ENCODE results near the gene MYOZ2.

MYOZ2 gene

DNA sequence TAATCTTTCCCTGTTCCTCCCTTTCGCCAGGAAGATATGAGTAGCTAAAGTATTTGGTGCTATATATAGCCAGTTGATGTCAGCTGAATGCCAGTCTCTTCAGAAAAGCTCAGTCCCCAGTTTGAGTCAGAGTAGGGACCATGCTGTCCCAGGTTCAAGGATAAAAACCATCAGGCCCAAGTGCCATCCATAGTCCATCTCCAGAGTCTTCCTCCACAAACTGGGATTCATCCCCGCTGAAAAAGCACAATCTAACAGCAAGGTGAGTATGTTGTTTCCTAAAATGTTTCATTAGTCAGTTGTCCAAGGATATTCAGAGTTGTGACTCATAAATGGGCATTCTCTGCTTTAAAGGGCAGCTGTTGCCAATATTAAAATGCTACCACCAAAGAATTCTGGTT lies at the start of gene MYOZ2:
Gene MYOZ2, plus strand, starts transcription at position 112 of the 401 bp plus-strand sequence. CDS start 694 bp downstream, outside the sequence.
- DNase-seq = no peak

GRCh38 chr4:119087121-119087520 lies 48.5 kb upstream of the MYOZ2 start:
- DNase-seq = peak; percentile 24

DNA sequence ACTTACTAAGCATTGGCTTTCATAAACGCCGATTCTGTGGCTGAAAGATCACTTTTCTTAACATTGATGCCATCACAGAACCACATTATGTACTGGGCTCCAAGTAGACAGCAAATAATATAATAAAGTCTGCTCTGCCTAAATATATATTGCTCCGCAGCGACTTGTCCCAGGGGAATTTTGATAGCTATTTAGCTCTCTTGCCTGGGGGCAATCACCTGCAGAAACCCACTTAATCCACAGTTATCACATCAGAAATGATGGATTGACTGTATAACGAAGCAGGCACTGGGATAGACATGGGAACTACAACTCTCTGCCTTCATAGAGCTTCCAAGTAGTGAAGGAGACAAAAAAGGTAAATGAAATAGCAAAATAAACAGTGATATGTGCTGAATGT lies 48.0 kb upstream of the MYOZ2 start:
- no peak for DNase-seq

DNA sequence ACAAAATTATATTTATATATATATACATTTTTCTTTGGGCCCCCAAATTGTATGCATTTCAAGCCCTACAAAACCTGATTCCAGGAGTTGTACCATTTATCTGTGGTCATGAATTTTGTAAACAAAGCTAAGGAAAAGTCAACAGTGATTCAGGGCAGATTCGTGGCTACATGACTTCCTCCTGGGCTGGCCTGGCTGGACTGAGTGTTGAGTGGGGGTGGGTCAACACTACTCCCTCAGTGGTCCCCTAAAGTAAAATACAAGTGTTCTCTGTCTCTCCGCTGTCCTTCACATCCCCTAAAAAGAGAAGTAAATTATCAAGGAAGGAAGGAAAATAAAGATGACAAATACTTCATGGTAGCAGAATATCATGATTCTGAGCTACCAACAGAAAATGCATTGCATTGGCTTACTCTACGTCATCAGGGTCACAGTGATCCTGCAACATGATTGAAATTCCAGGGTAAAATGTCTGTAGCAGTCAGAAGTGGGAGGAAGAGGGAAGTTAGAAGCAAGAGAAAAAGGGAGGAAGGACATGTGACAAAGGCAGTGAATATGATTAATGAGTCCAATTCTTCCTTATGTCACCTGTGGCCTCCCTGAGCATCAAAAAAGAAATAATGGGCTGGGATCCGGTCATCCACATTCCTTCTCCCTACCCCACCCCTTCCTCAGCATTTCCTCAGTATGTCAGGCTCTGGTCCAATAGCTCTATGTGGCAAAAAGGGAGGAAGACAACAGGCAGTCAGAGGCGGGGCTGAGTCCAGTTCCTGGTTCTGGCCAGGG lies 42.4 kb upstream of the MYOZ2 start:
- DNase-seq = no peak

- no peak for DNase-seq
These were observed 38.2 kb upstream of the MYOZ2 start for GRCh38 chr4:119097282-119097900.

- no peak for DNase-seq
These were observed 37.3 kb upstream of the MYOZ2 start for GRCh38 chr4:119098306-119098705.

DNA sequence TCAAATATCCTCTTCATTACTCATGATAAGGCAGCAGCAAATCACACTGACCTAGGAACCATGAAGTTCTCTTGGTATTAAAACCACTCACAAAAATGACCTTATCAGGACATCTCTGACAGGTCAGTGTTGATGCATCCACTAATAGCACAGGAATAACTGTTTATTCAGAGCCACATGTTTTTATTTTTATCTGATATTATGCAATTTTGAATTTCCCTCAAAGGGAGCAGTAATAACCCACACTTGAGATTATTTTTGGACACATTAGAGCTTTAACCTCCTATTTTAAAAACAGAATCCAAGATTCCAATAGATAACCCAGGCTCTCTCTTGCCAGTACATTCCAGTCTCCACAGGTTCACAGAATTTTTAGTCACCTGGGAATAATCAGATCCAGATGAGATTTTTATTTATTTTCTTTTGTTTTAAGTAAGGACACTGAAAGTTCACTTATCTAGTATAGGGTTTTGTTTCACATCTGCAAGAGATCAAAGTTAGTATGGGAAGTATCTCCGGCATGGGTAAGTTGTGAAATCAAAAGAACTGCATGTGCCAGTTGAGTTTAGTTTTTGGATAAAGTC lies 36.3 kb upstream of the MYOZ2 start:
- peak; percentile 71 for DNase-seq

DNA sequence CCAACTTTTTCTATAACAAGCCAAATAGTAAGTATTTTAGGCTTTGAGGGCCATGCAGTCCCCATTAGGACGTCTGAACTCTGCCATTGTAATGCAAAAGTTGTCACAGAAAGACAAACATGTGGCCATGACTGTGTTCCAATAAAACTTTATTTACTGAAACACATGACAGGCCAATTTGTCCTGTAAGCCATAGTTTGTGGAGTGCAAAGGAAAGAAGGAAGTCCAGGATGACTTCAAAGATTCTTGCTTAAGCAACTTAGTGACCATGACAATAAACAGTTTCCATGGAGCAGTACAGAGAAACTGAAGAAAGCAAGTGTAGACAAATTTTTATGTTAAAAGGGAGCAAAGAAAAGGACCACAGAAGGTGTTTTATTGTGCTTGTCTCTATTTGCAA lies 35.0 kb upstream of the MYOZ2 start:
- DNase-seq = no peak

DNA sequence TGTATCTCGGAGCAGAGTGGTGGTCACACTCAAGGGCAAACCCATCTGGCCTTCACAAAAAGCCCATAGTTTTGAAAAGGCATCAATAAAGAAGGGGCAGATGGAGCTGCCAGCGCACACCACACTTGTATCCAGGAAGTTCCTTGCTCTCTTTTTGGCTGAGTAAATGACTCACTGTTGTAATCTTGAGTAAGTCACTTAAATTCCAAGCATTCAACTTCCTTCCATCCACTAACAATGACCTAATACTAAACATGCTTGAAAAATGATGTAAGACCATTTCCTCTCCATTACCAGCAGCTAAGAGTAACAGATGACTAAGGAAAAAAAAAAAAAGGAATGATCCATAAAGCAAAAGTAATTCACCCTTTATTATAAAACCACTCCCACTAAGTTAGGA lies 32.4 kb upstream of the MYOZ2 start:
- DNase-seq = peak; percentile 95

DNA sequence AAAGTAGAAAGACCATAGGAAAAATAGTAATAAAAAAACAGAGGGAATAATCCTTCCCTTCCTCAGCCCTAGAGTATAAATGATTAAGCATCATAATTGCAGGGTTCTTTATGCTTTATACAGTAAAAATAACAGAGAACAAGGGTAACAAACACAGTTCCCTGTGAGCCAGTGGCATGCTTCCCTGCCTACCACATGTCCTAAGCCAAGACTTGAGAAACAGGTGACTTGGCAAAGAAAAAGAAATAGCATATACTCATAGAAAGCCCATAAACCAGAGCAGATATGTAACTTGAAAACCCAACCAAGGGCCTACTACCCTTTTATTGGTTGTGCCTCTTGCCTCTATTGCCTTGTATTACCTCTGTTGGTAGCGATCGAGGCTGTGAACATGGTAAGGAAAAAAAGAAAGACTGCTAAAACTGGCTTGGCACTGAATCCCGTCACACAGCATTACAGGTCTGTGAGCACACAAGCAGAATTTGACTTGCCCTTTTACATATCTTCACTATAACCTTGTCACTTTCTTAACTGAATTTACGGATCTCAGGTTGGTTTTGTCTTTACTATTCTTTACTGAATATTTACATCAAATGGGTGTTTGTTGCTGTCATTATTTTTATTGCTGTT lies 30.9 kb upstream of the MYOZ2 start:
- no peak for DNase-seq

GRCh38 chr4:119105605-119106004 lies 30.0 kb upstream of the MYOZ2 start:
- DNase-seq = peak; percentile 48

- no peak for DNase-seq
These were observed 29.3 kb upstream of the MYOZ2 start for GRCh38 chr4:119106036-119107000.

DNA sequence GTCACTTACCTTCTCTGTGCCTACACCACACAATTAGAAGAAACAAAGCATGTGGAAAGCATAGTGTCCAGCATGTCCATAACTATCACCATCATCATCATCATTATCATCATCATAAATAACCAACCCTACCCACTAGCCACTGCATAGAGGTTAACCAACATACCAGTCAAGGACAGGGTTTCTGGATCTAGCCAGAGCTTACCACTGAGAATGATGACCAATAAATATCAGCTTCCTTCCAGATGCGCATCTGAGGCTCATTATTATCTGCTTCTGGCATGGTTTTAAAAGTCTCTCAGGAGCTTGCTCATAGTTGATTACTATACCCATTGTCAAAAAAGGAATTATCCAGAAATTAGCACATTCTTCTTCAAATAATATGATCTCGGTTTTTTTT lies 25.5 kb upstream of the MYOZ2 start:
- no peak for DNase-seq

DNA sequence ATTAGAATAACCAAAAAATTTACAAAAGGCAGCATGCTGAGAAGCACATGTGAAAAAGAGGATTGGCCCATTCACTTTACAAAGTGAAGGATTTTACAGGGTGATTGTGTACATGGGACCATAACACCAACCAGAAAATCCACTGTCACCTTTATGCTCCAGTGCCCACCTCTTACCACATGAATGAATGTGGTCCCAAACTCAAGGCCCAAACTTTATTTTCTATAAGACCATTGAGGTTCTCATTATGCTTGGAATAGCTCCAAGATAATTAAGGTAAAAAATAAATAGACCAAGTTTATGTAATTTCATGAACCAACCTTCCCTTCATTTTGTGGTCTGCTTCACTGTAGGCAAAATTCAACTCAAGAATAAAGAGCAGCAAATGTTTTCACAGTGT lies 24.3 kb upstream of the MYOZ2 start:
- no peak for DNase-seq

DNA sequence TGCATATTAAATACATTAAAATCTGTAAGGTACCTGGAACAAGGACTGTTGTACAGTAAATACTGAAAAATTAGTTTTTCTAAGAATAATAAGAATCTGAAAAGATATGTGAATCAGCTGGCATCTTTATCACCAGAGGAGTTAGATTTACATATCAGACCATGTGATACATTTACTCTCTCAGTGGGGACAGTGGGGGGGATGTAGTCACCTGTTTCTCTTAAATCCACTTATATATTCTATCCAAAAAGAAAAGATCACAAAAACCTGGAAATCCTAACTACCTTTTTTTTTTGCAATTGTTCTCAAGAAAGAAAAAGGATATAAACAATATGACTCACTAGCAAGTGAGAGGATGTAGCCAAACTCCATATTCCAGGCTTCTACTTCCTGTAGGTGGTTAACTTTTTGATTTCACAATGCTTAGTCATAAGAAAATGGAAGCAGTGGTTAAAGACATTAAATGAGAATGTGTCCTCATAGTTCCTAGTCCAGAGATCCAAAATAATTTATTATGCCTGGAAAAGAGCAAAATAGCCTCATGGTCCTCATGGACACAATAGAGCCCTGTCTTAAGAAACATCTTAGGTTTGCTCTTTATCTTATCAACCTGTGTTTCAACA lies 22.5 kb upstream of the MYOZ2 start:
- DNase-seq = peak; percentile 87

DNA sequence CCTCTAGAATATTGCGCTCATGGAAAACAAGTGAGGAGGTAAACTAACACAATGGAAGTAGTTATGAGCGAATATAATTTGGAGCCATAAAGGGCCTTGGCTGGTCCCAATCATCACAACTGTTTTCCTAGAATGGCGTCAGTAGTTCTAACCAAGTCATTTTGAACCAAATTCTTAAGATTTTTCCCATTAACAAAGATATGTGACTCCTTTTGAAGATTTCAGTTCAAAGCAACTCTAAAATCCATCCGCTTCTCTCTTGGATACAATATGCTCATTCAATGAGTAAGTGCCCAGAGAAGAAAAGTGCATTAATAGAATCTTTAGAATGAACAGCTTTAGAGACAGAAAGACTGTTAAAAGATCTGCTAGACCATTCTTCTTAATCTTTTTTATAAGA lies 19.6 kb upstream of the MYOZ2 start:
- DNase-seq = no peak

- DNase-seq = no peak
These were observed 18.4 kb upstream of the MYOZ2 start for GRCh38 chr4:119116925-119117900.

DNA sequence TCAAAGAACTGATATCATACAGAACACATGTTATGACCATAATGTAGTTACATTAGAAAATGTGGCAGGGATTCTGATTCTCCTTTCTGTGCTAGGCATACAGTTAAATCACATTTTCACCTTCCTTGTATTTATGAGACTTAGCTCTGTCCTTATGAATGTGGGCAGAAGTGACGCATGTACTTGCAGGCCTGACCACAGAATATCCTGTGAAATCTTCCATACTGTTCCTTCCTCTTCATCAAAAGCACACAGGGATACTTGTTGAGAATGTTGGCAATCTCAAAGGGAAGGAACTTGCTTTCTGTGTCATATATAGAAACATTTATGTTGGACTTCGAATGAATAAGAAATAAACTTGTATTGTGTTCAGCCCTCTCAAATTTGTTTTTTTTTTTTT lies 17.2 kb upstream of the MYOZ2 start:
- DNase-seq = peak; percentile 7

- no peak for DNase-seq
These were observed 11.3 kb upstream of the MYOZ2 start for GRCh38 chr4:119124352-119124751.

DNA sequence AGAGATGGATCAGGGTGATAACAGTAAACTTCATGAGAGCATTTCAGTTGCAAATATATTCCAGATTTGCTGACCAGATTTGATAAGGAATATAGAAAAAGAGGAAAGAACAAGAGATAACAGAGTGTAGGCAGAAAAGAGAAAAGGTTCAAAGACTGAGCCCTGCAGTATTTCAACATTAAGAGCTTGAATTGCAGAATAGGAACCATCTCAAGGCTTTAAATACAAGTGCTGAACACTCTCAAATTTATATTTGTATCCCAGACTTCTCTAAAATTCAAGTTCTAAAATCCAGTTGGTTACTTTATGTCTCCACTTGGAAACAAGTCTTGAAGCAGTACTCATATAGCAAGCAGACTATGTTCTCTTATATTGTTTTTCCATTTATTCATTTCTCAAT lies 9.7 kb upstream of the MYOZ2 start:
- no peak for DNase-seq

- DNase-seq = no peak
These were observed 7.5 kb upstream of the MYOZ2 start for GRCh38 chr4:119128148-119128547.

Measured in HCEC 1CT (cell line).